AG08395 (cell line): ENCODE measurements around the gene DDX1.
A peak's percentile ranks its signal among the peaks of the same experiment; 100 is the strongest.
"Not testable (repeated sequence)": the region's sequence is repeated elsewhere in the genome, so short reads cannot be mapped to it uniquely, and the experiment has no call there.

Source experiments
- DNase-seq: peaks from one replicate; pipeline ENCODE4 v3.0.0; 2012; ENCODE audit warnings: mixed read lengths, low spot score

DDX1 gene

GRCh38 chr2:15591692-15592463 lies at the start of gene DDX1:
TSS of gene DDX1 (plus strand) at chr2:15591868. CDS start at chr2:15591934, 66 bp downstream.
- peak; percentile 89 for DNase-seq

- DNase-seq, result not testable (repeated sequence)
Measured at GRCh38 chr2:15542269-15542668, 49.4 kb upstream of the DDX1 start.

- no peak for DNase-seq
Measured at GRCh38 chr2:15543053-15543452, 48.6 kb upstream of the DDX1 start.

GRCh38 chr2:15543541-15543940 lies 48.1 kb upstream of the DDX1 start:
- no peak for DNase-seq

- DNase-seq, result no peak
Measured at GRCh38 chr2:15544227-15544626, 47.4 kb upstream of the DDX1 start.

GRCh38 chr2:15546297-15547098 lies 45.2 kb upstream of the DDX1 start:
- no peak for DNase-seq

GRCh38 chr2:15547115-15547876 lies 44.4 kb upstream of the DDX1 start:
- no peak for DNase-seq

GRCh38 chr2:15548974-15549373 lies 42.7 kb upstream of the DDX1 start:
- DNase-seq, result no peak

- no peak for DNase-seq
Measured at GRCh38 chr2:15553519-15553918, 38.1 kb upstream of the DDX1 start.

GRCh38 chr2:15553951-15554350 lies 37.7 kb upstream of the DDX1 start:
- DNase-seq, result no peak

GRCh38 chr2:15554525-15555218 lies 37.0 kb upstream of the DDX1 start:
- DNase-seq, result no peak

- no peak for DNase-seq
Measured at GRCh38 chr2:15555760-15556193, 35.9 kb upstream of the DDX1 start.

- DNase-seq, result no peak
Measured at GRCh38 chr2:15556311-15556930, 35.2 kb upstream of the DDX1 start.

- DNase-seq, result no peak
Measured at GRCh38 chr2:15557887-15558311, 33.8 kb upstream of the DDX1 start.

- no peak for DNase-seq
Measured at GRCh38 chr2:15559379-15560139, 32.1 kb upstream of the DDX1 start.

GRCh38 chr2:15560140-15560987 lies 31.3 kb upstream of the DDX1 start:
- peak; percentile 53 for DNase-seq

- DNase-seq, result peak; percentile 92
Measured at GRCh38 chr2:15560988-15561573, 30.6 kb upstream of the DDX1 start, which contains the start of gene NBAS. TSS of gene NBAS (minus strand) at chr2:15561334. CDS start at chr2:15561304, 30 bp downstream.

- peak; percentile 59 for DNase-seq
Measured at GRCh38 chr2:15561574-15562344, 29.9 kb upstream of the DDX1 start.
